Activated naive CD4-positive, alpha-beta T cell treated with anti-CD3 and anti-CD28 coated beads, Interleukin-2, amount 50 U/mL, for 16 hours (primary cell): Measurements from ENCODE around the gene COTL1.
"Not testable (repeated sequence)": the region's sequence is repeated elsewhere in the genome, so short reads cannot be mapped to it uniquely, and the experiment has no call there.

Source experiments
- DNase-seq: peaks from one replicate; pipeline ENCODE4 v3.0.0-alpha.2; 2020

The COTL1 gene

GRCh38 chr16:84641643-84642358, 23.9 kb upstream of the COTL1 start:
- no peak for DNase-seq

DNA sequence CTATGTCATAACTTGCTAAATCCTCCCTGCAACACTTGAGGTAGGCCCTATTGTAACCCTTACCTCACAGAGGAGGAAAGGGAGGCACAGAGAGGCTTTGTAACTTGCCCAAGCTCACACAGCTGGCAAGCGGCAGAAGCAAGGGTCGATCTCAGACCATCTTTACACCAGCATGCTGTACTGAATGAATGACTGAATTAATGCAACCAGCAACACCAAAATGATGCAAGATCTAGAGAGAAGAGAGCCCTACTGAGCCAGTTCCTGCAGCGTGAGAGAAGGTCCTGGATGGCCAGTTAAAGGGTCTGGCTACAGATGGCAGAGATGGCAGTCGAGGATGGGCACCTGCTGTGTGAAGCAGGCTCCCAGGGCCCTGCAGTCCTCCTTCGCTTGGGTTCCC, 22.3 kb upstream of the COTL1 start:
- no peak for DNase-seq

DNA sequence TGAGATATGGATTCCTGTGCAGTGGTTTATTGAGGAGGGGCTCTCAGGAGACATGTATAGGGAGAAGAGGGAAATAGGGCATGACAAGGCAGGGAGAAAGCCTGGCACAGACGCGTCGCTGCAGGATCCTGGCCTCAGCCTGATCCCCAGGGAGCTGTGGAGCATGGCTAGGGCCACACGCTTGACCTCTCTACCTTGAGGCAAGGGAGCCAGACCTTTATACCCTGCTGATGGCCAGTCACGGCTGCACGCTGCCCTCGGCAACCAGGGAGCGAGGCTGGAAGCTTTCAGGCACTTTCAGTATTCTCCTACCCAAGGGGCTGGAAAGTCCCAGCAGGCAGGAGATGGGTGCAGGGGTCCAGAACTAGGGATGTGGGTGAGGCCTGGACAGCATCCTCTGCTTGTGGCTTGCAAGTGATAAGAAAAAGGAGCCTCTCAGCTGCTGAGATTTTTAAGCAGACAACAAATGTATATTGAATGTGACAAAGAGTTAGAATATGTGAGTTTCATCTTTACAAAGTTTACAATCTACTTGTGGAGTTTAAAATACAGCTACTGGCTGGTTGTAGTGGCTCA, 20.4 kb upstream of the COTL1 start:
- DNase-seq, result no peak

- no peak for DNase-seq
Measured at GRCh38 chr16:84637709-84638108, 19.8 kb upstream of the COTL1 start.

DNA sequence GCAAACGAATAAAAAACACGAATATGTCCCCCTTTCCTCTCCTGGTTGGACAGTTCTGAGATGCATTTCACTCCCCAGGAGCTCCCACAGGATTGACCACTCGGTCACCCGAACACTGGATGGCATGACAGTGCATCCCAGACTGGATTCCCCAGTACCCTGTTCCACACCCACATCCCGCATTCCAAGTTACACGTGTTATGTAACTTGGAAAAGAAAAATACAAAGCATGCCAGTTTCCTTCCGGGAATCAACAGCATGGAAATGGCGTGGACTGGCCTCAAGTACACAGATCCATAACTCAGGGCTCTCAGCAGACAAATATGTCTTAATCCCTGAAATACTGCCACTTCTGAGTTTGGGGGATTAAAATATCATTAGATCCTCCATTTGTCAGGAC, 17.8 kb upstream of the COTL1 start:
- DNase-seq, result no peak

- DNase-seq, result no peak
Measured at GRCh38 chr16:84633622-84634021, 15.7 kb upstream of the COTL1 start.

DNA sequence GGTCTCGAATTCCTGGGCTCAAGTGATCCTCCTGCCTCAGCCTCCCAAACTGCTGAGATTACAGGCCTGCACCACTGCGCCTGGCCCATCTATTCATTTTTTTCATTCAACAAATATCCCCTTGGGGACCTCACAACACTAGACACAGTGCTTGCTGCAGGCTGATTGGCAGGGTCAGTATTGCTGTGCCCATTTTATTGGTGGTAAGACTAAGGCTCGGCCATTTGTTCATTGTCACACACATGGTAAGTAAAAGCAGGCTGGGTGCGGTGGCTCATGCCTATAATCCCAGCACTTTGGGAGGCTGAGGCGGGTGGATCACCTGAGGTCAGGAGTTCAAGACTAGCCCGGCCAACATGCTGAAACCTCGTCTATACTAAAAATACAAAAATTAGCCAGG, 15.0 kb upstream of the COTL1 start:
- DNase-seq, result not testable (repeated sequence)

DNA sequence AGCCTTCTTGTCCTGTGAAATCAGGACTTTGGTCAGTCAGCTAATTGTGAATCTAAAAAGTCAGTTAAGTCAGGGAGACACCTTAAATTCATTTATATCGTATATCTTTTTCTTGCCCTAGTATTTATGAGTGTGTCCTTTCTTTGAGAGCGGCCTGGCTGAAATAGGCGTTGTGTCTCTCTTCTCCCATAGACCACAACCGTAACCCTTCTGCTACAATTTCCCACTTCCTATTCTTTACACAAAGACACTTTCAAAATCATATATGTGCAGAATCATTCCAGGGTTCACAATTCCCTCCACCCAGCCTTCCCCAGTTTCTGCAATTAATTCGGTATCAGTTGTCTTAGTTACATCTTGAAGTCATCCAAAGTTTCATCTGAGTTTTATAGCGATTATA, 14.0 kb upstream of the COTL1 start:
- no peak for DNase-seq

- DNase-seq, result no peak
Measured at GRCh38 chr16:84631153-84631466, 13.2 kb upstream of the COTL1 start.

GRCh38 chr16:84630446-84631152, 12.7 kb upstream of the COTL1 start:
- DNase-seq, result no peak

- DNase-seq, result no peak
Measured at GRCh38 chr16:84630009-84630408, 12.1 kb upstream of the COTL1 start.

- no peak for DNase-seq
Measured at GRCh38 chr16:84629580-84629979, 11.7 kb upstream of the COTL1 start.

GRCh38 chr16:84628226-84628731, 10.4 kb upstream of the COTL1 start:
- DNase-seq, result no peak

- no peak for DNase-seq
Measured at GRCh38 chr16:84625556-84625955, 7.7 kb upstream of the COTL1 start.

DNA sequence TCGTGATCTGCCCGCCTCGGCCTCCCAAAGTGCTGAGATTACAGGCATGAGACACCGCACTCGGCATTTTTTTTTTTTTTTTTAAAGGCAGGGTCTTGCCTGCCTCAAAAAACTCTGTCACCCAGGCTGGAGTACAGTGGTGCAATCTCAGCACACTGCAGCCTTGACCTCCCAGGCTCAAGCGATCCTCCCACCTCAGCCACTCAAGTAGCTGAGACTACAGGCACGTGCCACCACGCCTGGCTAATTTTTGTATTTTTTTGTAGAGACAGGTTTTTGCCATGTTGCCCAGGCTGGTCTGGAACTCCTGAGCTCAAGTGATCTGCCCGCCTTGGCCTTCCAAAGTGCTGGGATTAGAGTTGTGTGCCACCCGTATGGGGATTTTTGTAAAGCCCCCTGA, 3.0 kb upstream of the COTL1 start:
- DNase-seq, result not testable (repeated sequence)

DNA sequence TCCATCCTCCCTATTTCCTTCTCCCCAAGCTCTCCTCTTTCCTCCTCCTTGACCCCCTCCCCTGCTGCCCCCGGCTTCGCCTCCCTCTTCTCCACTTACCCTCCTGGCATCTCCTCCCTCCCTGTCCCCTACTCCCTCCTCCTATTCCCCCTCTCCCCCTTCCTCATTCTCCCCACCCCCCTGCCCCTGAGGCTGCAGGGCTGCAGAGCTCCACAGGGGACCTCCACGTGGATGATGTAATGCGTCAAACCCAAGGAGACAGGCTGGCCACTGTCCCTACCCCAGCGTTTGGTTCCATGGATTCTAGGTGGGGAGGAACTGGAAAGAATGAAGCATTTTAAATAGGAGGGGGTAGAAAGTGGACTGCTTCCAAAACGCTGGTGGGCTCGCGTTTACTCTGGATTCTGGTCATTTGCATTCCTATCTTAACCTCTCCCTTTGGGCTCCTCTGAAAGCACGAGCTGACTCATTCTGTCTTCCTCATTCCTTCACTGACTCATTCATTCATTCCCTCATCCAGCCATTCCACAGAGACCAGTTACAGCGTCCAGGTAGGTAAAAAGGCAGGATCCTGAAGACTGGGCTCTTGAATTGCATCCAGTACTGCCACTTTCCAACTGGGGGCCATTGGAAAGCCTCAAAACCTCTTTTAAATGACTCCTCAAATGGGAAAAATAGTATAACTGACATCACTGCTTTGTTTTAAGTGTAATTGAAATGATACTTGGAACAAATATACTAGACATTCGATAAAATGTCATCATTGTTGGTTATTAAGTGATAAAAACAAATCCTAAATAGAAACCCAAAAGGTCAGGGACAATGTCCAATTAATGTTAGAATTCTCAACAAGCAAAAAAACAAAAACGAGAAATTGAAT, 943 bp upstream of the COTL1 start:
- DNase-seq, result no peak

GRCh38 chr16:84617041-84617790, 662 bp downstream of the COTL1 start:
- DNase-seq, result peak; percentile 57

DNA sequence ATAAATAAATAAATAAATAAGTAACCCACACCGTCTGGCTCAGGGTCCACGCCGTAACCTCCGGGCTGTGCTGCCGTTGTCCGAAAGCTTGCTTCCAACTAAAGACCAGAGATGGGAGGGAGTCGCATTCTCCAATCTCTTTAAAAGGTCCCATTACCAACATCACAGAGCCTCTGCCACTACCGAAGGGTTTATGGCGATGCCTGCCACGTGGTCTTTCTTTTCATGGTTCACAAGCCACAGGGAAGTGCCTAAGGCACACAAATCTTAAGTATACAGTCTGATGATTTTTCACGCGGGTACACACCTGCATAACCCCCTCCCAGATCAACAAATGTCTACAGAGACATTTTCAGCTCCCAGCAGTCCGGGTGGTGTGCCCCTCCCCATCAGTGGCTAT, 1.4 kb downstream of the COTL1 start:
- no peak for DNase-seq

- no peak for DNase-seq
Measured at GRCh38 chr16:84614968-84615813, 2.7 kb downstream of the COTL1 start.

GRCh38 chr16:84614623-84614967, 3.3 kb downstream of the COTL1 start:
- no peak for DNase-seq

GRCh38 chr16:84614073-84614459, 3.8 kb downstream of the COTL1 start:
- no peak for DNase-seq
